ENCODE measurements around the gene CH25H.
A peak's percentile ranks its signal among the peaks of the same experiment; 100 is the strongest.
"Not testable (repeated sequence)": the region's sequence is repeated elsewhere in the genome, so short reads cannot be mapped to it uniquely, and the experiment has no call there.

CH25H gene

DNA sequence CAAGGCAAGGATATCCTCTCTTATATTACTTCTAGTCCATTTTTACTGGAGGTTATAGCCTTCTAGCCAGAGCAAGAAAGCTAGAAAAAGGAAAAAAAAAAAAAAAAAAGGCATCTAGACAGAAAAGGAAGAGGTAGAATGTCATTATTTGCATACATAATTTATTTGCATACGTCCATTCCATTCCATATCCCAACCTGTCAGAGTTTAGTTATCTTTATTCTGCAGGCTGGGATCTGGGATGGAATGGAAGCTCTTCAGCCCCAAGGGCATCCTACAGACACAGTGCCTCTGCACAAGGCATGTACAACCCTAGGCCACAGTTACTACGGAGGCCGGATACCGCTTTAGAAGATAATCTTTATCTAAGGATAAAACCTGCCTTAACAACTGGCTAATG, 9.6 kb downstream of the CH25H start:
- no peak for DNase-seq (ENCODE audit: low spot score)

DNA sequence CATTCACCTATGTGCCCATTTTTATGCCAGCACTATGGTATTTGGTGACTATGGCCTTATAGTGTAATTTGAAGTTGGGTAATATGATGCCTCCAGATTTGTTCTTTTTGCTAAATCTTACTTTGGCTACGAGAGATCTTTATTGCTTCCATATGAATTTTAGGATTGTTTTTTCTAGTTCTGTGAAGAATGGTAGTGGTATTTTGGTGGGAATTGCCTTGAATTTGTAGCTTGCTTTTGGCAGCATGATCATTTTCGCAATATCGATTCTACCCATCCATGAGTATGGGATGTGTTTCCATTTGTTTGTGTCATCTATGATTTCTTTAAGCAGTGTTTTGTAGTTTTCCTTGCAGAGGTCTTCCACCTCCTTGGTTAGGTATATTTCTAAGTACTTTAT, 15.8 kb downstream of the CH25H start:
- not testable (repeated sequence) for DNase-seq (ENCODE audit: low spot score)

DNA sequence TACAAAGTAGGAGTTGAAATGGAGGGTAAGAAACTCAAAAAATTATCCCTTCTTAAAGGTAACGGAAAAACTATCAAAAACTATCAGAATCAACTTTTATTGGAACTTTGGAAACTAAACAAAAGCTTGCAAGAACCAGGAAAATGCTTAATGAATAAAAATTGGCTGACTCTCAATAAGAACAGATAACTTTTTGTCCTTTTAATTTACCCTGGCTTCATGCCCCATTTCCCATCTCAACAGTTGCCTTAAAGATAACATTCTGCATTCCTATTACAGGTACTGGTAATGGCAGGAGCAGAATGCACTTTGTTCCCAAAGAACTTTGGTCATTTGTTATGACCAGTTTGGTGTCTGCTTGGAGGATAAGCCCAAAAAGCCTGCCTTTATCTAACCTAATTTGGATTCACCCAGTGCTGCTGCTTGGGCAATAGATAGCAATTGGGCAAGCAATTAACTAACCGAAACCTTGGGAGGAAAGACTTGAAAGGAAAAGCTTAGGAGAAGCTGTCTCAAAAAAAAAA, 17.8 kb downstream of the CH25H start:
- no peak for DNase-seq (ENCODE audit: low spot score)

DNA sequence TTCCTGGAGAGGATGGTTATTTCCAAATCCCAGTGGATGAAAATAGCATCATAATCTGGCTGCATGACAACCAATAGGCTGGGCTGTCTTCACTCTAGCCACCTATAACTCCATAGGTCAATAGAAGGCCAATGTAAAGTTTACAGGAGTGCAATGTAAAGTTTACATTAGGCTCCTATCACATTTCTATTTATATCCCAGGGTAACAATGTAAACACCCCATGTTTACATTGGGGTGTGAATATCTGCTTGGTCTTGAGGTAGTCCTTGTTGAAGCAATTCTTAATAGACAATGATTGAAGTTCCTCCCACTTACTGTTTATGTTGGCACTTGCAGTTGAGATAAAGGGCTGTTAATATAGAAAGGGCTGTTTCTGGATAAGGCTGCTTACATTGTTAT, 21.5 kb downstream of the CH25H start:
- no peak for DNase-seq (ENCODE audit: low spot score)

DNA sequence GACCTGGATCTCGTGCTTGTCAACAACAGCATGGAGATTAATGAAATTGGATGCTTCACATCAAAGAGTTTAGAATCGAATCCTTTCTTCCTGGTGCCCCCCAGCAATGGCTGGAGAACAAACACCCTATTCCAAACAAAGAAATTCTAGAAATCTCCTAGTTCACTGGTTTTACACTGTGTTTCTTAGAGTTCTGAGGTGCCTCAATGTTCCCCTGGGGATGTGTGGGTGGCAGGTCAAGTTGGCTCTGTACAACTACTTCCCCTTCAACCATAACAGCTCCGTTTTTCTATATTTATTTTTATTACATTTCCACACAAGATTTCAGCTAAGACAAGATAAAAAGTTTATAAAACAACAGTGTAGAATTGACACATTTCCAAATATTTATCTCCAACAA, 22.5 kb downstream of the CH25H start:
- no peak for DNase-seq (ENCODE audit: low spot score)

DNA sequence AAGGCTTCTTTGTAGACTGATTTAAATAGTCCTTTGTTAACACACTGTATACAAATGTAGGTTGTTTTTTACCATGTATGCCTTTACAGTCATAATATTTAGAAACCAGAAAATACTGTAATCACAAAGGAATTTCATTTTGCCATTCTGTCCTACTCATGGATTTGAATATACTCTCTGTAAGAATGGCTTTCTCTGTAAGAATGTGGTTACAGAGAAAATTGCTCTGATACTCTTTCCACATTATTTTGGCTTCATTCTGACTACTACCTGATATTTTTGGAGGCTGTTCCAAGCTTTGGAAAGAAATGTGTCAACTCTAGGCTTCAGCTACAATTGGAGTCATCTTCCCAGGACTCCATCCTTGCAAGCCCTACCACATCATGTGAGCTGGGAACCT, 23.5 kb downstream of the CH25H start:
- peak; percentile 28 for DNase-seq (ENCODE audit: low spot score)

DNA sequence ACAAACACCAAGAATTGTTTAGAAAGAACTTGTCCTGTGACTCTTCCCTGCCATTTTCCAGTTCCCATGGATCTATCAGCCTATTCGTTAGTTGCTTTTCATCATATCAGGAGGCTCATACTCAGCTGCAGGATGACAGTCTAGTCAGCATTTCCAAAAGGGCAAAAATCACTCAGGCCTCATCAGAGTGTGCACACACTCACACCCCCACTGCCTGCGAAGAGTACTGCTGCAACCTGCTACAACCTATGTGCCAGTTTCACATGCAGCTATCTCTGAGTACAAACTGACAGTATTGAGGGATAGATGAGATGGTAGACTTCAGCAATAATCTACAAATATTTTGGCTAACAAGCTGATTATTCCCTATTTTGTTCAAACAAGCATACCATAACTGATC, 24.2 kb downstream of the CH25H start:
- no peak for DNase-seq (ENCODE audit: low spot score)

DNA sequence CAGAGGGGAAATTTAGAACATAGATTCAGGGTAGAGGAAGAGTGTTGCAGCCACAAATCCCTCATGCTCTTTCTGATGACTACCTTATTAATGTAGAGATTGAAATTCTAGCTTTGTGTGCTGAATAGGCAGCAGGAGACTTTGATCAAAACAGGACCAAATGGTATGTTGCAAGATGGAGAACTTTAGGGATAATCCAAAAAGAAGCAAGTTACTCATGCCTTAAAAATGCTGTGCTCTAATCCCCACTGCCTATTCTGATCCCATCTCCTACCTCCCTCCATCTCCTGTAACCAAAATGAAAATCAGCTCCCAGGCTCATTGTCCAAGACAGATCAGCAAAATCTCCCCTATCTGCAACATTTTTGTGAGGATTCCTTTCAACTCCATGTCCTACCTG, 31.3 kb downstream of the CH25H start:
- no peak for DNase-seq (ENCODE audit: low spot score)

DNA sequence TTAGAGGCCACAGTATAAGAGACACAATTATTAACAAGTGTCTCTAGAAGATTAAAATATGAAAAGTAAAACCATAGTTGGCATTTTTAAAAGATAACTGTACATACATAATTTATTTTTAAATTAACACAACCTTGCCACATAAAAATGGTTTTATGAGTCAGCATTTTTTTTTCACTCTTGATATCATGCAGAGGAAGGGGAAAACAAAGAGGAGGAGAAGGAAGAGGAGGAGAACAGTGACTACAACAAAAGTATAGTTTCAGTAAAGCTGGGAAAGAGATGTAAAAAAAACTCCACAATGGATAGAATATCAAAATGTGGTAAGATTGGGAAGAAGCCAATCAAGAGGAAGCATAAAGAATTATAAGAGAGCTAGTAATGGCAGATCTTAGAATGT, 34.0 kb downstream of the CH25H start:
- DNase-seq (ENCODE audit: low spot score) = no peak

DNA sequence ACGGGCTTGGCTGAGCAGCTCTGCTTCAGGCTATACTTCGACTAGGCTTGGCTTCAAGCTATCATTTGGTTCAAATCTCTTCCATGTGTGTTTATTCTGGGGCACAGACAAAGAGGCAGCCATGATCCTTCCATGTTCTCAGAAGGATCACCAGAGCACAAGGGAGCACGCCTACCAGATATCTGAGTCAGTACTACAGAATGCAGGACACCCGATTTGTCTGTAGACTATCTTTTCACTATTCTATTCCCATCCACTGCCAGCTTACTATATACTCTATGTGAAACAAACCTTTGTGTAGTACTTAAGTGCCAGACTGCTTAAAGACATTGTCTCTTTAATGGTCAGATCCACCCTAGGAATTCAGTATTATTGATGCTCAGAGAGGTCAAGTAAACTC, 35.1 kb downstream of the CH25H start:
- no peak for DNase-seq (ENCODE audit: low spot score)

DNA sequence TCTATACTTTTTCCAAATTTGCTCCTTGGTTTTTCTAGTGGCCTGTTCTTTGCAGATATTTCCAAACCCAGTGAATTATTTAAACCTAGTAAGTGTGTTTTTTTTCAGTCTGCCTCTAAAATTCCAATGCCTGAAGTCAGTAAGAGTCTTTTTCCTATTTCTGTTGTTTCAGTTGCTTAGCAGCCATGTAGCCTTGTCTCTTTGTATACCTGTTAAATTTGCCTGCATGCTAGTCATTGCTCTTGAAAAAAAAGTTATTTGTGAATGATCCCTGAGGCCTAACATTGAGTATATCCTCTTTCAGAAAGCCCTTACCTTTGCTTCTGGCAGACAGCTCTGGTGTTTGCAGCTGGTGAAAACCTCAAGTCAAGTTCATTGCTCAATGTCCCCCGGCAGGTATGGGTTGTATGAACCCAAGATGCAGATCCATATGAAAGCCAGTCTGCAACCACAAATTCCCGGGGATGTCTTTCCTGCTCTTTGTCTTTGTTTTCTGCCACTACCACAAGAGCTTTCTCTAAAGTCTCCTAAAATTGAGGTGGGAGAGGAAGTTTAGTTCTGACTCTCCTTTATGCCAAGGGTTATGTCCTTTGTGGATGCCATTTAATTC, 35.7 kb downstream of the CH25H start:
- no peak for DNase-seq (ENCODE audit: low spot score)

DNA sequence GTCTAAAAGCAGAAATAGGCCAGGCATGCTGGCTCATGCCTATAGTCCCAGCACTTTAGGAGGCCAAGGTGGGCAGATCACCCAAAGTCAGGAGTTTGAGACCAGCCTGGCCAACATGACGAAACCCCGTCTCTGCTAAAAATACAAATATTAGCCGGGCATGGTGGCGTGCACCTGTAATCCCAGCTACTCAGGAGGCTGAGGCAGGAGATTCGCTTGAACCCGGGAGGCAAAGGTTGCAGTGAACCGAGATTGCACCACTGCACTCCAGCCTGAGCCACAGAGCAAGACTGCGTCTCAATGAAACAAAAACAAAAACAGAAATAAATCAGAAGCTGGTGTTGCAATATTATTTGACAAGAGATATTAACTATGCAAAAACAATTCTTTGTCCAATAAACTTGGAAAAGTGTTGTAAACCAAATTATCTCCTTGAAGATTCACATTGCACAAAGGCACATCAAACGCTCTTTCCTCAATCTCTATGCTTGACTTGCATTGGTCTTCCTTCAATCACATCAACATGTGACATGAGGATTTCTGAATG, 38.7 kb downstream of the CH25H start:
- not testable (repeated sequence) for DNase-seq (ENCODE audit: low spot score)

DNA sequence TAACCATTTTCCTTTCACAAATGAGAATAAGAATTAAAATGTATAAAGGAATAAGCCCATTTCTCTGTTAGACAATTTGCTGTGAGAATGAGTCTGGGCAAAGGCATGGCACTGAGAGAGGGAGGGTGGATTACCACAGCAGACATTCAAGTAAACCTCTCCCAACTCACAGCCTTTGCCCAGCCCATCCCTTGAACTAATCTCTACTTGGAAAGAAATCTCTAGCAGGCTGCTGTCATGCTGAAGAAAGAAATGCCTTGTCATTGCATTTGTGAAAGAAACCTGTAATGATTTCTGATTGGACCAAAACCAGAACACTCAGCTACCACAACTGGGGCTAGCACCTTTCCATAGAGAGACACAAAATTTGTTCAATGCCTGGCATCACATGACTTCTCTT, 39.2 kb downstream of the CH25H start:
- no peak for DNase-seq (ENCODE audit: low spot score)

DNA sequence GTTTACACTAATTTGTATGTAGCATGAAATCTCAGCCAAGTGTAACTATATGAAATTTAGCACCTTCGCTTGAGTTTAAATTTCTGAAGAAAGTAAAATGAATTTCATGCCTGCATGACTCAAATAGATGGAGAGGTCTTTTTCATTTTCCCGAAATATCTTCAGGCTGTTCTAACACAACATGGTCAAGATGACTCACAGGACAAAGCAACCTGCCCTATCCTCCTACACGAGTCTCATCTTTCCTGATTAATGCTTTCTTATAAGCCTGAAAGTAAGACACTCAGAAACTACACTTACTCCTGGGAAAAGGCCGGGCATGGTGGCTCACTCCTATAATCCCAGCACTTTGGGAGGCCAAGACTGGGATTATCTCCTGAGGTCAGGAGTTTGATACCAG, 41.2 kb downstream of the CH25H start:
- DNase-seq (ENCODE audit: low spot score) = no peak

DNA sequence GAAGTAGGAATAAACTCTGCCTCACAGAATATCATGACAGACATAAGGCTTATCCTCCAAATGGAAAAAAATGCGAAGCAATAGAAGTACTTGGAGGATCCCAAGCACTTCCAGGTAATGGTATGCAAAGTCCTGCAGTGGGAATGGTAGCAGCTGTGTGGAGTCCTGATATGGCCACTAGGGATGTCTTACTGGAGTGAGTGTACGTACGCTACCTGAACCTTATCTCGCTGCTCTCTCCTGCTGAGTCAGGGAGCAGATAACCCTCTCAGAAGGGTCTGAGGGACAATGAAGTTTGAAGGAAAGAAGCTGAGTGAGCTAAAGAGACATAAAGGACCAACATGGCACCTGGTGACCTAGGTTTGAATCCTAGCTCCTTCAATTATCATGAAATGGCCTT, 42.2 kb downstream of the CH25H start:
- DNase-seq (ENCODE audit: low spot score) = no peak

DNA sequence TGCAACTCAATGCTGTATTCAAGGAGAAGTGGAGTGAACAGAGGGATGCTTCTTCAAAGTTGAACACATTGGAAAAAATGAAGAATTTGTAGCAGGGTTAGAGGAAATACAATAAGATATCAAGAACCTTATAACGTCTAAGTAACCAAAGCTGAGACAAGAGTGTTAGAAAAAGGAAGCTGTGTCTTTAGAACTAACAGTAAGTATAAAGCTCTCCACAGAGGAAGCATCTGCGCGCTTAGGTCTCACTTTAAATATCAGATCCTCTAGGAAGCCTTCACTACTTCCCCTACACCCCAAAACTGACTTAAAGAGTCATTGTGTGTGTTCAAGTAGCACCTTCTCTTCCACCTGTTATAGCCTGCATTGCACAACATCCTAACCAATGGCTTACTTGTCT, 43.0 kb downstream of the CH25H start:
- no peak for DNase-seq (ENCODE audit: low spot score)

DNA sequence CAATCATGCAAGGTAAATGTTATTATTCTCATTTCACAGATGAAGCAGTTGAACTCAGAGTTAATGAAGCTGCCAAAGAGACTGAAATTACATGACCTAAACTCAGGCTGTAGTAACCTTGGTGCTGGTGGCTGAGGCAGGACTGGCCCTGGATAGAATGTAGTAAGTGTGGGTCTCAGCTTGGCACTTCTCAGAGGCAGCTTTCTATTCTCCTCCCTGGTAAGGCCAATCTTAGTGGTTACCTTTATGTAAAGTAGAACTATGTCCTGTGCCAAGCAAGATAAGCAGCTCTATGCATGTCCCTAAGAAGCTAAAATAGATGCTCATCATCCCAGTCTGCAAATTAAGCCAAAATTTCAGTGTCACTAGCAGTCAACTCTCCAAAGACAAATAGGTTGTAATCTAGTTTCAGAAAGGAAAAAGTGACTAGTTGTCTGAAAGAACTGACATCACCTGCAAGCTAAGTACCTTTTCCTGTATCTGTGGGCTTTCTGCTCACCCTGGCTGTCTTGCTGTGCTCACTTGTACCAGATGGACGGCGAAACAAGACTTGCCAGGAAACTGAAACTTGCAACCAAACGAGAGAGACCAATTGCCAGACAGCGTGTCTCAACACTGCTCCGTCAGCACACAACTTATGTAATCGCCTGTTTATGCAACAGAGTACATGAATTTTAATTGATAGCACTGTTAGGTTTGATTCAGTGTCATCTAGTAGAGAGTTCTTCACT, 43.7 kb downstream of the CH25H start:
- DNase-seq (ENCODE audit: low spot score) = no peak

DNA sequence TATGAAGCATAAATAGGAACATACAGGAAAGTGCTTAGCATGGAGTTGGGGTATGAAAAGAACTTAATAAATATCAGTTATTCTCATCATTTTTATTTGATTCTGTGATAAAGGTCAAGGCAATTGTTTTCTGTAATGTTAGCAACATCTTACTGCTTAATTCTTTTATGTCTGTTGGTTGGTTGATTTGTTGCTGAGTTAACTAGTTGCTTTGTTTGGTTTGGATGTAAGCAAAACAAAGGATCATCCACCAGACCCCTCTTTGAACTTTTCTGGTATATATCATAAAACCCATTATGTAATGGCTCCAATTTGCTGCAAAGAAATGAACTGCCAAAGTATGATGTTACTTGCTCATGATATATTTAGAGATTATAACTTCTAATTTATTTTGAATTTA, 44.5 kb downstream of the CH25H start:
- no peak for DNase-seq (ENCODE audit: low spot score)

DNA sequence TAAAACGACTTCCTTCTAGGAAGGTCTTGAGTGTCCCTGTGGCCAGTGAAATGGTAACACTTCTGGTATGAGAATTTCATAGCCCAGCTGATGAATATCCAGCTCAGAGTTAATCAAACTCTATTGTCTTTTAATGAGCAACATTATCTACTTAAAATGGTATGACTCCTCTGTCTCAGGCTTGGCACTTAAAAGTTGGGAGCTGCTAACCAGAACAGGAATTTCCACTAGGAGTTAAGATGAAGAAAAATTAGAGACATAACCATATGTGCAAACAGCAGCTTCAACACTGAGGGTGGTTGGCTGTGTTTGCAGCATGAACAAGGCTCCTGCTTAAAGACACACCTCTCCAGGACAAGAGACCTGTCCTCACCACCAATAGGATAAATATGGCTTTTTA, 46.8 kb downstream of the CH25H start:
- no peak for DNase-seq (ENCODE audit: low spot score)

DNA sequence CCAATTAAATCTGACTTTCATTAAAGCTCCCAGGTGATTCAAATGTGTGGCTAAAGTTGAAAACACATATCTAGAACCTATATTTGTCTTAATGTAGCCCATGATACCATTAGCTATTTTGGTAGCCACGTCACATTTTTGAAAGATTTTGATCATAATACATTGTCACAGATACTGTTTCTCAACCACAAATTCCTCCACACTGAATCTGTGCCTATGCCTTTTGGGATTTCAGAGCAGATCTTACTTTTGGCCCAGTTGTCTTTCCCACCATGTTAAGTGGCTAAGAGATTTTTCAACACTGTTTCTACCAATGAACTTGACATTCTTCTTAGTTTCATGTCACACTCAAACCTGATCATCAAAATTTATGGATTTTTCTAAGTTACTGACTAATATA, 47.4 kb downstream of the CH25H start:
- DNase-seq (ENCODE audit: low spot score) = no peak

DNA sequence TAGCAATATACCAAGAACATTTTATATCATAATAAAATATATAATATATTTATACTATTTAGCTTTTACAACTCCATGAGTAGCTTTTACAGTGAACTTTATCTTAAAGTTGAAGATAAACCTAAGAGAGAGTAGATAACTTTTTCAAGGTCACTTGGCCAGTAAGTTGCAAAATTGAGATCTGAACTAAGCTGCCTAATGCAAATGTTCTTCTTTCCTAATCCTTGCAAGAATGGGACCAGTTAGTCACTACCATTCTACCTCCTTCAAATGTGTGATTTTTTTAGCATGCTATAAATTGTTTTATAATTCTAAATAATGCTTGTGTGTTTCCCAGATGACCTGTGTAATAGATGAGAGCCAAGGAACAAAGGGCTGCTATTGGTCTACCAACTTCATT, 47.8 kb downstream of the CH25H start:
- DNase-seq (ENCODE audit: low spot score) = no peak

DNA sequence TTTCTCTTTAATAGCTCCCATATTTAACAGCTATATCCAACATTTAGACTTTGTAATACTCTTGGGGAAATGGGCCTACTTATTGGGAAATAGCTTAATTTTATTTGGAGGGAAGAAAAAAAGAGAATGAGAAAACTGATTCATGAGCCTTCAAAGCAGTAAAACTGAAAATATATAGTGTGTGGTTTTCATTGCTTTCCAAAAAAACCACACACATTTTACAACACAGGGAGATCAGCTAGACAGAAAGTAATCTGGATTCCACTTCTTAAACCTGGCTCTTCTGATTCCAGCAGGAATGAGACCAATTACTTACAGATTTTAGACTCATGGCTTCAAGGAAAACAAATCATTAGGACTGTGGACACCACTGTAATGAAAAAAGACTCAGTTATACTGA, 48.7 kb downstream of the CH25H start:
- DNase-seq (ENCODE audit: low spot score) = no peak

DNA sequence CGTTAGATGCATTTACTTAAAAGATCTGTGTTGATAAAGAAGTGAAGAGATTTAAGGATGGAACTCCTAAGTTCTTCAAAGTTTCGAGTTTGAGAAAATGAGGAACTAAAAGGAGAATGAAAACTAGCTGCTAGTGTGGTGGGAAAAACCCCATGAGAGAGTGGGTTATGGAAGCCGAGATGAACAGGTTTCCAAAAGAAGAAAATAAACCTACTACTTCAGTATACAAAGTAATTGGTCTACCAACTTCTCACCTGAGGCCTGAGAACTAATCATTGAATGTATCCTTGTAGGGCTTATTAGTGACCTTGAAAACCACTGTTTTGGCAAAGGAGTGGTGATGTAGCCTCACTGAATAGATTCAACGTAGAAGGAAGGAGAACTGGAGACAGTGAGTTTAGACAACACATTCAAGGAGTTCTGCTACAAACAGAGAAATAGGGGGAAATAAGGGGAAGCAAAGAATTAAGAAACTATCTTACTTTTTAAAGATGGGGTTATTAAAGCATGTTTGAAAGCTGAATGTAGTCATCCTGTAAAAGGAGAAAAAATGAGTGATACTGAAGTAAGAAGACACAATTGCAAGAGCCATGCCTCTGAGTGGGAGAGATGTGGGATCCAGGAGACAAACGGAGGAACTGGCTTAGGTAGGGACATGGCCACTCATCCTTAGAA, 50.8 kb downstream of the CH25H start:
- DNase-seq (ENCODE audit: low spot score) = no peak
